8988T (cell line): ENCODE measurements around the gene POGLUT2.
A peak's percentile ranks its signal among the peaks of the same experiment; 100 is the strongest.
"Not testable (repeated sequence)": the region's sequence is repeated elsewhere in the genome, so short reads cannot be mapped to it uniquely, and the experiment has no call there.

Experiments
- DNase-seq: peaks from one replicate; pipeline ENCODE4 v3.0.0; 2011

POGLUT2 gene

GRCh38 chr13:102800145-102801041, 1.6 kb upstream of the POGLUT2 start:
- DNase-seq, result peak; percentile 71

GRCh38 chr13:102799426-102800144, 809 bp upstream of the POGLUT2 start:
- no peak for DNase-seq

- no peak for DNase-seq
Observed at GRCh38 chr13:102793611-102794355, 5.0 kb downstream of the POGLUT2 start.

GRCh38 chr13:102792396-102792795, 6.4 kb downstream of the POGLUT2 start:
- DNase-seq, result no peak

- DNase-seq, result no peak
Observed at GRCh38 chr13:102788683-102789082, 10.1 kb downstream of the POGLUT2 start.

GRCh38 chr13:102784483-102784882, 14.3 kb downstream of the POGLUT2 start:
- no peak for DNase-seq

GRCh38 chr13:102781591-102781990, 17.2 kb downstream of the POGLUT2 start:
- DNase-seq, result no peak

GRCh38 chr13:102780656-102781055, 18.1 kb downstream of the POGLUT2 start:
- not testable (repeated sequence) for DNase-seq

- DNase-seq, result no peak
Observed at GRCh38 chr13:102779436-102780159, 19.2 kb downstream of the POGLUT2 start.

GRCh38 chr13:102777736-102778135, 21.0 kb downstream of the POGLUT2 start:
- DNase-seq, result no peak

- no peak for DNase-seq
Observed at GRCh38 chr13:102776271-102776670, 22.5 kb downstream of the POGLUT2 start.

GRCh38 chr13:102774591-102775520, 23.9 kb downstream of the POGLUT2 start:
- no peak for DNase-seq

- no peak for DNase-seq
Observed at GRCh38 chr13:102774214-102774568, 24.6 kb downstream of the POGLUT2 start.

- DNase-seq, result peak; percentile 67
Observed at GRCh38 chr13:102773441-102774213, 25.1 kb downstream of the POGLUT2 start, which contains the start of gene TEX30. Gene TEX30, minus strand, starts transcription at chr13:102773786. Its CDS starts 3,760 bp downstream, at chr13:102770026.

GRCh38 chr13:102772042-102772425, 26.7 kb downstream of the POGLUT2 start:
- DNase-seq, result no peak

- no peak for DNase-seq
Observed at GRCh38 chr13:102771298-102772041, 27.3 kb downstream of the POGLUT2 start.

- no peak for DNase-seq
Observed at GRCh38 chr13:102770435-102770834, 28.3 kb downstream of the POGLUT2 start.

- no peak for DNase-seq
Observed at GRCh38 chr13:102769679-102770078, 29.1 kb downstream of the POGLUT2 start.

- no peak for DNase-seq
Observed at GRCh38 chr13:102768909-102769308, 29.9 kb downstream of the POGLUT2 start.

GRCh38 chr13:102763741-102764140, 35.0 kb downstream of the POGLUT2 start:
- no peak for DNase-seq
